Measurements from ENCODE around the gene CEP112.
"Not testable (repeated sequence)": the region's sequence is repeated elsewhere in the genome, so short reads cannot be mapped to it uniquely, and the experiment has no call there.

CEP112 gene

GRCh38 chr17:66094727-66095126 is 97.2 kb downstream of the CEP112 start:
- TF ChIP-seq POLR2A (IDR thresholded peaks at IDR 0.05; ENCODE audit: low read length), result no peak
- no peak for TF ChIP-seq GATA1 (IDR thresholded peaks at IDR 0.05; ENCODE audit: low read depth, low read length)
- DNase-seq, result no peak

- no peak for DNase-seq
- TF ChIP-seq GATA1 (IDR thresholded peaks at IDR 0.05; ENCODE audit: low read depth, low read length) (no peak), POLR2A (IDR thresholded peaks at IDR 0.05; ENCODE audit: low read length) (no peak)
These were observed 100.4 kb downstream of the CEP112 start for GRCh38 chr17:66091445-66092080.

GRCh38 chr17:66089764-66090163 is 102.2 kb downstream of the CEP112 start:
- no peak for DNase-seq
- no peak for TF ChIP-seq GATA1 (IDR thresholded peaks at IDR 0.05; ENCODE audit: low read depth, low read length)
- TF ChIP-seq POLR2A (IDR thresholded peaks at IDR 0.05; ENCODE audit: low read length), result no peak

- no peak for TF ChIP-seq POLR2A (IDR thresholded peaks at IDR 0.05; ENCODE audit: low read length)
- TF ChIP-seq GATA1 (IDR thresholded peaks at IDR 0.05; ENCODE audit: low read depth, low read length), result no peak
- DNase-seq, result no peak
These were observed 103.8 kb downstream of the CEP112 start for GRCh38 chr17:66088173-66088572.

- no peak for DNase-seq
These were observed 104.9 kb downstream of the CEP112 start for GRCh38 chr17:66087073-66087472.

GRCh38 chr17:66085221-66085620 is 106.7 kb downstream of the CEP112 start:
- TF ChIP-seq GATA1 (IDR thresholded peaks at IDR 0.05; ENCODE audit: low read depth, low read length), result no peak
- no peak for TF ChIP-seq POLR2A (IDR thresholded peaks at IDR 0.05; ENCODE audit: low read length)
- no peak for DNase-seq

More at GRCh38 chr17:66087073-66087472, 104.9 kb downstream of the CEP112 start:
- TF ChIP-seq POLR2A (IDR thresholded peaks at IDR 0.05; ENCODE audit: low read length) (no peak), GATA1 (IDR thresholded peaks at IDR 0.05; ENCODE audit: low read depth, low read length) (no peak)

GRCh38 chr17:66080670-66081069 is 111.3 kb downstream of the CEP112 start:
- DNase-seq, result not testable (repeated sequence)

- no peak for TF ChIP-seq POLR2A (IDR thresholded peaks at IDR 0.05; ENCODE audit: low read length)
- no peak for TF ChIP-seq GATA1 (IDR thresholded peaks at IDR 0.05; ENCODE audit: low read depth, low read length)
- no peak for DNase-seq
These were observed 115.3 kb downstream of the CEP112 start for GRCh38 chr17:66076546-66077190.

GRCh38 chr17:66073384-66073783 is 118.5 kb downstream of the CEP112 start:
- TF ChIP-seq GATA1 (IDR thresholded peaks at IDR 0.05; ENCODE audit: low read depth, low read length) (no peak), POLR2A (IDR thresholded peaks at IDR 0.05; ENCODE audit: low read length) (no peak)
- no peak for DNase-seq

GRCh38 chr17:66063686-66064085 is 128.2 kb downstream of the CEP112 start:
- no peak for DNase-seq

GRCh38 chr17:66056148-66056547 is 135.8 kb downstream of the CEP112 start:
- TF ChIP-seq GATA1 (IDR thresholded peaks at IDR 0.05; ENCODE audit: low read depth, low read length) (no peak), POLR2A (IDR thresholded peaks at IDR 0.05; ENCODE audit: low read length) (no peak)
- DNase-seq, result no peak

More at GRCh38 chr17:66063686-66064085, 128.2 kb downstream of the CEP112 start:
- TF ChIP-seq POLR2A (IDR thresholded peaks at IDR 0.05; ENCODE audit: low read length), result no peak
- no peak for TF ChIP-seq GATA1 (IDR thresholded peaks at IDR 0.05; ENCODE audit: low read depth, low read length)

- TF ChIP-seq GATA1 (IDR thresholded peaks at IDR 0.05; ENCODE audit: low read depth, low read length) (no peak), POLR2A (IDR thresholded peaks at IDR 0.05; ENCODE audit: low read length) (no peak)
- DNase-seq, result no peak
These were observed 137.7 kb downstream of the CEP112 start for GRCh38 chr17:66054242-66054641.

GRCh38 chr17:66044083-66044482 is 147.8 kb downstream of the CEP112 start:
- no peak for DNase-seq
- TF ChIP-seq GATA1 (IDR thresholded peaks at IDR 0.05; ENCODE audit: low read depth, low read length), result no peak
- no peak for TF ChIP-seq POLR2A (IDR thresholded peaks at IDR 0.05; ENCODE audit: low read length)

- no peak for TF ChIP-seq POLR2A (IDR thresholded peaks at IDR 0.05; ENCODE audit: low read length)
- no peak for TF ChIP-seq GATA1 (IDR thresholded peaks at IDR 0.05; ENCODE audit: low read depth, low read length)
These were observed 148.5 kb downstream of the CEP112 start for GRCh38 chr17:66043419-66043818.

GRCh38 chr17:66040402-66040801 is 151.5 kb downstream of the CEP112 start:
- TF ChIP-seq POLR2A (IDR thresholded peaks at IDR 0.05; ENCODE audit: low read length), result no peak
- no peak for TF ChIP-seq GATA1 (IDR thresholded peaks at IDR 0.05; ENCODE audit: low read depth, low read length)
- DNase-seq, result no peak

More at GRCh38 chr17:66043419-66043818, 148.5 kb downstream of the CEP112 start:
- no peak for DNase-seq

All from erythroblast (primary cell).